Mammary epithelial cell (primary cell): ENCODE measurements around the gene SLC2A9.
"Not testable (repeated sequence)": the region's sequence is repeated elsewhere in the genome, so short reads cannot be mapped to it uniquely, and the experiment has no call there.

Experiments
- EZH2 ChIP-seq: IDR thresholded peaks from 2 replicates; pipeline ENCODE4 v1.6.1; 2012; ENCODE audit warnings: low read length, inconsistent platforms, borderline replicate concordance
- TF ChIP-seq, protein P1 (sequence below), 2 donors: IDR thresholded peaks in 1 of 2; conservative IDR thresholded peaks in 1 of 2; 2 replicates each; pipeline ENCODE4 v1.5.1; 2011 to 2012; ENCODE audit warnings: inconsistent platforms in 2 of 2, low read length in 2 of 2, mild to moderate bottlenecking in 2 of 2, control low read depth in 1 of 2, low read depth in 1 of 2; ENCODE audit not compliant: insufficient read depth in 1 of 2; ENCODE audit errors: extremely low read depth in 1 of 2

DNA sequence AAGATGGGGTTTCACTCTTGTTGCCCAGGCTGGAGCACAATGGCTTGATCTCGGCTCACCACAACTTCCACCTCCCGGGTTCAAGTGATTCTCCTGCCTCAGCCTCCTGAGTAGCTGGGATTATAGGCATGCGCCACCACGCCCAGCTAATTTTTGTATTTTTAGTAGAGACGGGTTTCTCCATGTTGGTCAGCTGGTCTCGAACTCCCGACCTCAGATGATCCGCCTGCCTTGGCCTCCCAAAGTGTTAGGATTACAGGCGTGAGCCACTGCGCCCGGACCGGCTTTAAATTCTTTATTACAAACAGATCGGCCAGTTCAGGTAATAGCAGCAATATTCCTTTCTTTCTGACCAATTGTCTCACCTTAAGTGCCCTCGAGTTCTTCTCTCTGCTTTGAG lies 39.4 kb downstream of the SLC2A9 start:
- TF ChIP-seq, protein P1, sequence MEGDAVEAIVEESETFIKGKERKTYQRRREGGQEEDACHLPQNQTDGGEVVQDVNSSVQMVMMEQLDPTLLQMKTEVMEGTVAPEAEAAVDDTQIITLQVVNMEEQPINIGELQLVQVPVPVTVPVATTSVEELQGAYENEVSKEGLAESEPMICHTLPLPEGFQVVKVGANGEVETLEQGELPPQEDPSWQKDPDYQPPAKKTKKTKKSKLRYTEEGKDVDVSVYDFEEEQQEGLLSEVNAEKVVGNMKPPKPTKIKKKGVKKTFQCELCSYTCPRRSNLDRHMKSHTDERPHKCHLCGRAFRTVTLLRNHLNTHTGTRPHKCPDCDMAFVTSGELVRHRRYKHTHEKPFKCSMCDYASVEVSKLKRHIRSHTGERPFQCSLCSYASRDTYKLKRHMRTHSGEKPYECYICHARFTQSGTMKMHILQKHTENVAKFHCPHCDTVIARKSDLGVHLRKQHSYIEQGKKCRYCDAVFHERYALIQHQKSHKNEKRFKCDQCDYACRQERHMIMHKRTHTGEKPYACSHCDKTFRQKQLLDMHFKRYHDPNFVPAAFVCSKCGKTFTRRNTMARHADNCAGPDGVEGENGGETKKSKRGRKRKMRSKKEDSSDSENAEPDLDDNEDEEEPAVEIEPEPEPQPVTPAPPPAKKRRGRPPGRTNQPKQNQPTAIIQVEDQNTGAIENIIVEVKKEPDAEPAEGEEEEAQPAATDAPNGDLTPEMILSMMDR (conservative IDR thresholded peaks at IDR 0.05 in 1 of 2, IDR thresholded peaks at IDR 0.05 in 1 of 2; ENCODE audit: extremely low read depth in 1 of 2, insufficient read depth in 1 of 2, low read depth in 1 of 2, low read length in 2 of 2), result not testable (repeated sequence)
- not testable (repeated sequence) for TF ChIP-seq EZH2
